ENCODE measurements around the gene PIP5KL1.

- TF ChIP-seq, protein P1, sequence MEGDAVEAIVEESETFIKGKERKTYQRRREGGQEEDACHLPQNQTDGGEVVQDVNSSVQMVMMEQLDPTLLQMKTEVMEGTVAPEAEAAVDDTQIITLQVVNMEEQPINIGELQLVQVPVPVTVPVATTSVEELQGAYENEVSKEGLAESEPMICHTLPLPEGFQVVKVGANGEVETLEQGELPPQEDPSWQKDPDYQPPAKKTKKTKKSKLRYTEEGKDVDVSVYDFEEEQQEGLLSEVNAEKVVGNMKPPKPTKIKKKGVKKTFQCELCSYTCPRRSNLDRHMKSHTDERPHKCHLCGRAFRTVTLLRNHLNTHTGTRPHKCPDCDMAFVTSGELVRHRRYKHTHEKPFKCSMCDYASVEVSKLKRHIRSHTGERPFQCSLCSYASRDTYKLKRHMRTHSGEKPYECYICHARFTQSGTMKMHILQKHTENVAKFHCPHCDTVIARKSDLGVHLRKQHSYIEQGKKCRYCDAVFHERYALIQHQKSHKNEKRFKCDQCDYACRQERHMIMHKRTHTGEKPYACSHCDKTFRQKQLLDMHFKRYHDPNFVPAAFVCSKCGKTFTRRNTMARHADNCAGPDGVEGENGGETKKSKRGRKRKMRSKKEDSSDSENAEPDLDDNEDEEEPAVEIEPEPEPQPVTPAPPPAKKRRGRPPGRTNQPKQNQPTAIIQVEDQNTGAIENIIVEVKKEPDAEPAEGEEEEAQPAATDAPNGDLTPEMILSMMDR (IDR thresholded peaks at IDR 0.05; ENCODE audit: insufficient read depth, low read depth, low read length) = no peak
- no peak for TF ChIP-seq EZH2 (IDR thresholded peaks at IDR 0.05; ENCODE audit: insufficient read depth, low read length)
These were observed 15.4 kb upstream of the PIP5KL1 start for GRCh38 chr9:127945942-127946341.

Data from astrocyte (in vitro differentiated cells and primary cell).